Ishikawa (cell line): Measurements from ENCODE around the gene NCKAP1.

Experiments
- CEBPB ChIP-seq: IDR thresholded peaks from 2 replicates; pipeline ENCODE4 v1.6.1; 2012
- CREB1 ChIP-seq: IDR thresholded peaks from 2 replicates; pipeline ENCODE4 v1.6.1; 2012; ENCODE audit warnings: low read depth
- EGR1 ChIP-seq: IDR thresholded peaks from 2 replicates; pipeline ENCODE4 v1.6.1; 2012
- EP300 ChIP-seq: IDR thresholded peaks from 2 replicates; pipeline ENCODE4 v1.6.1; 2012; ENCODE audit warnings: borderline replicate concordance
- FOXM1 ChIP-seq: IDR thresholded peaks from 2 replicates; pipeline ENCODE4 v1.6.1; 2012; ENCODE audit warnings: low read depth, borderline replicate concordance
- MAX ChIP-seq: IDR thresholded peaks from 2 replicates; pipeline ENCODE4 v1.6.1; 2012
- NFIC ChIP-seq: IDR thresholded peaks from 2 replicates; pipeline ENCODE4 v1.6.1; 2012
- RAD21 ChIP-seq: IDR thresholded peaks from 2 replicates; pipeline ENCODE4 v1.6.1; 2012; ENCODE audit warnings: low read depth
- TAF1 ChIP-seq: IDR thresholded peaks from 2 replicates; pipeline ENCODE4 v1.6.1; 2012; ENCODE audit warnings: low read depth, mild to moderate bottlenecking
- TEAD4 ChIP-seq: IDR thresholded peaks from 2 replicates; pipeline ENCODE4 v1.6.1; 2012
- USF1 ChIP-seq: IDR thresholded peaks from 2 replicates; pipeline ENCODE4 v1.6.1; 2012
- YY1 ChIP-seq: IDR thresholded peaks from 2 replicates; pipeline ENCODE4 v1.6.1; 2012; ENCODE audit warnings: low read depth
- TF ChIP-seq, protein P1 (sequence below): IDR thresholded peaks from 2 replicates; pipeline ENCODE4 v1.6.1; 2012; ENCODE audit warnings: low read depth, mild to moderate bottlenecking

- TF ChIP-seq MAX (no peak), EGR1 (no peak), RAD21 (no peak), EP300 (no peak), CEBPB (no peak), YY1 (no peak), CREB1 (no peak), TAF1 (no peak), USF1 (no peak), NFIC (no peak), TEAD4 (no peak), FOXM1 (no peak)
- TF ChIP-seq, protein P1, sequence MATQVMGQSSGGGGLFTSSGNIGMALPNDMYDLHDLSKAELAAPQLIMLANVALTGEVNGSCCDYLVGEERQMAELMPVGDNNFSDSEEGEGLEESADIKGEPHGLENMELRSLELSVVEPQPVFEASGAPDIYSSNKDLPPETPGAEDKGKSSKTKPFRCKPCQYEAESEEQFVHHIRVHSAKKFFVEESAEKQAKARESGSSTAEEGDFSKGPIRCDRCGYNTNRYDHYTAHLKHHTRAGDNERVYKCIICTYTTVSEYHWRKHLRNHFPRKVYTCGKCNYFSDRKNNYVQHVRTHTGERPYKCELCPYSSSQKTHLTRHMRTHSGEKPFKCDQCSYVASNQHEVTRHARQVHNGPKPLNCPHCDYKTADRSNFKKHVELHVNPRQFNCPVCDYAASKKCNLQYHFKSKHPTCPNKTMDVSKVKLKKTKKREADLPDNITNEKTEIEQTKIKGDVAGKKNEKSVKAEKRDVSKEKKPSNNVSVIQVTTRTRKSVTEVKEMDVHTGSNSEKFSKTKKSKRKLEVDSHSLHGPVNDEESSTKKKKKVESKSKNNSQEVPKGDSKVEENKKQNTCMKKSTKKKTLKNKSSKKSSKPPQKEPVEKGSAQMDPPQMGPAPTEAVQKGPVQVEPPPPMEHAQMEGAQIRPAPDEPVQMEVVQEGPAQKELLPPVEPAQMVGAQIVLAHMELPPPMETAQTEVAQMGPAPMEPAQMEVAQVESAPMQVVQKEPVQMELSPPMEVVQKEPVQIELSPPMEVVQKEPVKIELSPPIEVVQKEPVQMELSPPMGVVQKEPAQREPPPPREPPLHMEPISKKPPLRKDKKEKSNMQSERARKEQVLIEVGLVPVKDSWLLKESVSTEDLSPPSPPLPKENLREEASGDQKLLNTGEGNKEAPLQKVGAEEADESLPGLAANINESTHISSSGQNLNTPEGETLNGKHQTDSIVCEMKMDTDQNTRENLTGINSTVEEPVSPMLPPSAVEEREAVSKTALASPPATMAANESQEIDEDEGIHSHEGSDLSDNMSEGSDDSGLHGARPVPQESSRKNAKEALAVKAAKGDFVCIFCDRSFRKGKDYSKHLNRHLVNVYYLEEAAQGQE = no peak
Measured at GRCh38 chr2:182918961-182919652, 119.2 kb downstream of the NCKAP1 start.
